Gastroesophageal sphincter (tissue), 3 donors: ENCODE data around the gene RTN4R.

Experiments used
- CTCF ChIP-seq, 4 experiments: fragments of 200-600 bp in 2 of 4; fragments of 450-650 bp in 2 of 4; sonication (generic) in 1 of 4; IDR thresholded peaks; one replicate each; pipeline ENCODE4 v1.5.1; 2017 to 2019; ENCODE audit warnings: antibody characterized with exemption in 4 of 4, mild to moderate bottlenecking in 2 of 4, moderate library complexity in 2 of 4
- POLR2A ChIP-seq, 2 donors: fragments of 450-650 bp; IDR thresholded peaks; one replicate each; pipeline ENCODE4 v1.6.1; 2017; ENCODE audit warnings: antibody characterized with exemption in 2 of 2, mild to moderate bottlenecking in 2 of 2, moderate library complexity in 1 of 2
- POLR2AphosphoS5 ChIP-seq: sonication (generic); formaldehyde crosslinking; IDR thresholded peaks from one replicate; pipeline ENCODE4 v1.6.1; 2017; ENCODE audit warnings: antibody characterized with exemption

DNA sequence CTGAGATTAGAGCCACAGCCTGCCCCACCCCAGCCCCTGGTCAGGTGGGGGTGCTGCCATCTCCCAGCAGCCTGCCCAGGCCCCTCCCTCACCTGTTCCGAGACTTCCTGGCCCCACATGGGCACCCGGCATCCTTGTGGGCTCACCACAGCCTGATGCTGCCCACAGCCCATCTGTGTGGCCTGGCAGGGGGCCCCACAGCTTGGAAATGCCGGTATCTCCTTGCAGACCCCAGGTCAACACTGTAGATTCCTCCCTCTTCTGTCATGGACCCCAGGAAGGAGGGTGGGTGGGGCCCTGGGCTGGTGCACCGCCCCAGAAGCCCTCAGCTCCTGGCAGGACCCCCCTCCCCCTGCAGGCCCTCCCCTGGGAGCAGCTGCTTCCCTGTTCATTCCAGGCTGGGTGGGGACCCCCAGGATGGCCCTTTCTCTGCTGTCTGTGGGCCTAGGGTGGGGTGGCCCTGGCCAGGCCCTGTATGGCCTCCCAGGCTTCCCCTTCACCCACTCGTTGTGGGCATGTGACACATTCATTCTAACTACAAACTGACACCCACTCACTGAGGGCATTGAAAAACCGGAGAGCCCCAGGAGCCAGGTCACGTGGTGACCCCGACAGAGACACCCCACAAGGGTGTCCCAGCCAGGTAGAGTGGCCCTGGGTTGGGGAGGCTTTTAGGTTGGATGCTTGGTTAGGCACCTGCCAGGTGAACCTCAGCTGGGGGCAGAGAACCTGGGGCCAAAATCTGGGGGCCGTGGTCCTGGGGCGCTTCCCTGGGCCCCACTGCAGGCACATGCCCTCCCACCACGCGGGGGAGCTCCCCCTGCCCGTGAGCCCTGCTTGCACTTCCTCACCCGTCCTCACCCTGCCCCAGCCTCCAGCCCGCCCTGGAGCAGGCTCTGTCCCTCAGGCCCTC is 73.2 kb downstream of the RTN4R start:
- TF ChIP-seq CTCF (IDR thresholded peaks at IDR 0.05), result no peak
- no peak for TF ChIP-seq POLR2A (IDR thresholded peaks at IDR 0.05)
- no peak for TF ChIP-seq POLR2AphosphoS5
